Endometrial microvascular endothelial cells (primary cell): ENCODE results near the gene C1QTNF8. TPM values are rescaled to one million over a fixed set of nuclear protein-coding genes. Genes with fewer than 3 reads are reported as not detected.

Experiments
- in situ Hi-C: cut with HindIII; loops from 2 replicates; pipeline ENCODE4 v1.10.0; 2017; ENCODE audit warnings: low sequenced_read_pairs, low pct_unique_long_range_greater_than_20kb; ENCODE audit errors: inconsistent ontology term
- total RNA-seq: library from RNA; depleted of rRNA; stranded (reverse); fragments of >200 nt; gene quantifications from one replicate; pipeline ENCODE4 v1.2.3, GENCODE V29; 2015; ENCODE audit errors: inconsistent ontology term

The C1QTNF8 gene
- total RNA-seq, 1 donor from 2014 or later, result not detected

- in situ Hi-C loops, result no loop called here
Observed at GRCh38 chr16:1053700-1054368, 42.2 kb downstream of the C1QTNF8 start.

GRCh38 chr16:1053121-1053521 is 42.9 kb downstream of the C1QTNF8 start:
- in situ Hi-C loops, result no loop called here

- in situ Hi-C loops, result no loop called here
Observed at GRCh38 chr16:1052721-1053120, 43.3 kb downstream of the C1QTNF8 start.

- in situ Hi-C loops, result no loop called here
Observed at GRCh38 chr16:1051446-1051845, 44.6 kb downstream of the C1QTNF8 start.

- in situ Hi-C loops, result no loop called here
Observed at GRCh38 chr16:1050921-1051320, 45.1 kb downstream of the C1QTNF8 start.

GRCh38 chr16:1050516-1050915 is 45.5 kb downstream of the C1QTNF8 start:
- in situ Hi-C loops, result no loop called here

- in situ Hi-C loops, result no loop called here
Observed at GRCh38 chr16:1049976-1050247, 46.1 kb downstream of the C1QTNF8 start.

GRCh38 chr16:1049113-1049975 is 46.7 kb downstream of the C1QTNF8 start:
- in situ Hi-C loops, result no loop called here

GRCh38 chr16:1048442-1049112 is 47.5 kb downstream of the C1QTNF8 start:
- in situ Hi-C loops, result no loop called here

- in situ Hi-C loops, result no loop called here
Observed at GRCh38 chr16:1047801-1048200, 48.2 kb downstream of the C1QTNF8 start.

GRCh38 chr16:1047123-1047522 is 48.9 kb downstream of the C1QTNF8 start:
- in situ Hi-C loops, result no loop called here

GRCh38 chr16:1045993-1046911 is 49.8 kb downstream of the C1QTNF8 start:
- in situ Hi-C loops, result no loop called here

GRCh38 chr16:1045310-1045992 is 50.6 kb downstream of the C1QTNF8 start:
- in situ Hi-C loops, result no loop called here

GRCh38 chr16:1044460-1045309 is 51.4 kb downstream of the C1QTNF8 start:
- in situ Hi-C loops, result no loop called here

- in situ Hi-C loops, result no loop called here
Observed at GRCh38 chr16:1043881-1044451, 52.1 kb downstream of the C1QTNF8 start.

GRCh38 chr16:1042866-1043265 is 53.2 kb downstream of the C1QTNF8 start:
- in situ Hi-C loops, result no loop called here

GRCh38 chr16:1042049-1042744 is 53.8 kb downstream of the C1QTNF8 start:
- in situ Hi-C loops, result no loop called here
